Kidney epithelial cell (primary cell): Measurements from ENCODE around the gene IKZF3. TPM values are rescaled to one million over a fixed set of nuclear protein-coding genes. Genes with fewer than 3 reads are reported as not detected.

Experiments used
- DNase-seq: peaks from one replicate; pipeline ENCODE4 v3.0.0-alpha.2; 2010; ENCODE audit warnings: low read depth
- H3K27me3 ChIP-seq: 2 replicates; pipeline ENCODE4 v1.6.0; 2011; ENCODE audit warnings: low read length; ENCODE audit not compliant: control insufficient read depth, insufficient read depth
- H3K36me3 ChIP-seq: 2 replicates; pipeline ENCODE4 v1.5.1; 2011; ENCODE audit warnings: low read length; ENCODE audit not compliant: control insufficient read depth, insufficient read depth
- H3K4me3 ChIP-seq: 2 replicates; pipeline ENCODE4 v1.5.1; 2011; ENCODE audit warnings: low read depth, mild to moderate bottlenecking, control low read depth, low read length
- total RNA-seq: library from RNA; depleted of rRNA; stranded (reverse); fragments of >200 nt; gene quantifications from 2 replicates; pipeline ENCODE4 v1.2.3, GENCODE V29; 2015
- TF ChIP-seq, protein P1 (sequence below): IDR thresholded peaks from 2 replicates; pipeline ENCODE4 v1.5.1; 2011; ENCODE audit warnings: mild to moderate bottlenecking, moderate library complexity, low read length, control low read depth, inconsistent platforms; ENCODE audit not compliant: insufficient read depth, poor library complexity, severe bottlenecking

The IKZF3 gene
- total RNA-seq, 1 donor from 2014 or later: 0.17 TPM

DNA sequence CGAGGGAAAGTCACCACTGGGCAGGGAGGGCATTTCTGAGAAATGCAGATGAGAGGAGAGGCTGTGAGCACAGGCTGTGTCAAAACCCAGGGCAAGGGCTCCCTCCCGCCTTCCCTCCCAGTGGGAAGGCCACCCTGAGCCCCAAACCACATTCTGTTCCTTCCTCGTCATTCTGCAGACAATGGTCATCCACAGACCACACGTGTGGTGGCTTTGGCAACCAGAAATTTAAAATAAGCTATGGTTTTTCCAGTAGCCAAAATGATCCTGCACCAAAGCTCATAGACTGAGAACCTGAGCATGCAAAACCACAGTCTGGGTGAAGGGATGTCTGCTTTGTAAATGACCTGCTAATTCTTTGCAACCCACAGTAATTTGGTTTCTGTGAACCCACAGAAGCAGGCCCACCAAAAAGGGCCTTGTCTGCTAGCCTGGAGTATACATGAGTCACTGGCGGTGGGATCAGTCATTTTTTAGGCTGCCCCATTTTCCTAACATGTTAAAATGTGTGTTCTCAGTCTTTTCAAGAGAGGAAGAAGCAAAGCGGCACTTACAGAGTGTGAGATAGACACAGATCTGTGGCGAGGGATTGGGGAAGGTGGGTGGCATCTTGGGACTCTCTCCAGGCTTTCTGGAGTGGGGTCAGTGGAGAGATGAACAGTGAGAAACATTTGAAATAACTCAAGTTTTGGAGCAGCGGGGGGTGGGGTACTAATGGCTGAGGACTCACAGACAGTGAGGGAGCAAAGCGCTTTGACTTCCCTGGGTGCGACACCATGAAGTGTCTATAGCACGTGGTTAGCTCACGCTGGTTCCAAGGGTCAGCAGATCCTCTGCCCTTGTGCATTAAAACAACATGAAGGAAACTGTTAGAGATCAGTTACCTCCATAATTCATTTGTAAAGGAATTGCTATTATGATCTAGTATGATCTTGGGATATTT, 105.9 kb downstream of the IKZF3 start:
- DNase-seq: no peak
- TF ChIP-seq, protein P1, sequence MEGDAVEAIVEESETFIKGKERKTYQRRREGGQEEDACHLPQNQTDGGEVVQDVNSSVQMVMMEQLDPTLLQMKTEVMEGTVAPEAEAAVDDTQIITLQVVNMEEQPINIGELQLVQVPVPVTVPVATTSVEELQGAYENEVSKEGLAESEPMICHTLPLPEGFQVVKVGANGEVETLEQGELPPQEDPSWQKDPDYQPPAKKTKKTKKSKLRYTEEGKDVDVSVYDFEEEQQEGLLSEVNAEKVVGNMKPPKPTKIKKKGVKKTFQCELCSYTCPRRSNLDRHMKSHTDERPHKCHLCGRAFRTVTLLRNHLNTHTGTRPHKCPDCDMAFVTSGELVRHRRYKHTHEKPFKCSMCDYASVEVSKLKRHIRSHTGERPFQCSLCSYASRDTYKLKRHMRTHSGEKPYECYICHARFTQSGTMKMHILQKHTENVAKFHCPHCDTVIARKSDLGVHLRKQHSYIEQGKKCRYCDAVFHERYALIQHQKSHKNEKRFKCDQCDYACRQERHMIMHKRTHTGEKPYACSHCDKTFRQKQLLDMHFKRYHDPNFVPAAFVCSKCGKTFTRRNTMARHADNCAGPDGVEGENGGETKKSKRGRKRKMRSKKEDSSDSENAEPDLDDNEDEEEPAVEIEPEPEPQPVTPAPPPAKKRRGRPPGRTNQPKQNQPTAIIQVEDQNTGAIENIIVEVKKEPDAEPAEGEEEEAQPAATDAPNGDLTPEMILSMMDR: no peak
- H3K4me3 ChIP-seq: no peak overlapping the region
- H3K27me3 ChIP-seq: no peaks in the 10 kb centered on the region
- H3K36me3 ChIP-seq: no peaks in the 10 kb centered on the region

DNA sequence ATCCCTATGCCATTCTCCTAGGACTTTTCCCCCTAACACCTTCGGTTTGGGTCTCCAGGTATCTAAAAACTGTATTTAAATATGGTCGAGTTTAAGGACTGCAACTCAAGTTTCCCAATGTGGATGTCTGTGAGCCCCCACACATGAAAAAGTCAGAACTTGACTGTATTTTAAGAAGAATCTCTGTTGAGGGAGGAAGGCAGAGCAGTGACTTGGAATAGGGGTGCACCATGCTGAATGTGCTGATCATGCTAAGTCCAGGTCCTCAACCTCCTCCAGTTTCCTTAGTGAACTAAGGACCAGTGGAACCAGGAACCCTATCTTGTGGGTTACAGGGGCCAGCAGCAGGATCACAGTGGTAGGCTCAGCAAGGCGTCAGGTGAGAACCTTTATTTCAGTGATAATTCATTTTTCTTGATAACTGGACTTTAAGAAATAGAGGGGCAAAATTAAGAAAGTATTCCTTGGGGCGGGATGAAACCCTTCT, 106.9 kb downstream of the IKZF3 start:
- Histone ChIP-seq H3K36me3 (no peaks in the 10 kb centered on the region), H3K27me3 (no peaks in the 10 kb centered on the region), H3K4me3 (no peak overlapping the region)
- TF ChIP-seq, protein P1: no peak
- no peak for DNase-seq

DNA sequence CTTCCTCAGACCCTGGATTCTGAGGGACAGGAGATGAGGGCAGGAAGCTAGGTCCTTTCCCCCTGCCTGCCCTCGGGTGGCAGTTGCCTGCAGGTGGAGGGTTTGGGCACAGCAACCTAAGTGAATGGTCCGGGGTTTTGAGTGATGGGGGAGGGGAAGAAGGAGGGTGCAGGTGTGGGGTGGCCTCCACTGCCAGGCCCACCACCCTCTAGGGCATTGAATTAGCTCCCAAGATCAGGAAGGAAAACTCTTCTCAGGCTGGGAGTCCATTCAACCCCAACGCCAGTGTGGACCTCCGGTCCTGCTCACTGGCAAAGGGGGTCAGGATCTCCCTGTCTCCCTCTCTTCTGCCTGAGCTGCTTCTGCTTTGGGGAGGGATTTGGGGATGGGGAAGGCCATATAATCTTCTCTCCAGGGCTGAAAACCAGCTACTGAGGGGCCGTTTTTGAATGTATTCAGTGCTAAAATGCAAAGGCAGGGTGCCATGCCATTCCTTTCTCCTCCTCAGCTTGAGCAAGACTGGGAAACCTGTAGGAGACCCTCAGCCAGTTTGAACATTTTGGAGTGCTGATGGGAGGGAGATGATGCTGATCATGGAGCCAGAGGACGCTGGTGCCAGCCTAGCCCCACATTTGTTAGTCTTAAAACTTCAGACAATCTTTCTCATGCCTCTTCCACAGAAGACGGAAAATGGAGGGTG, 107.6 kb downstream of the IKZF3 start:
- no peak overlapping the region for H3K4me3 ChIP-seq
- no peaks in the 10 kb centered on the region for H3K36me3 ChIP-seq
- TF ChIP-seq, protein P1: no peak
- no peak for DNase-seq
- H3K27me3 ChIP-seq: no peaks in the 10 kb centered on the region

DNA sequence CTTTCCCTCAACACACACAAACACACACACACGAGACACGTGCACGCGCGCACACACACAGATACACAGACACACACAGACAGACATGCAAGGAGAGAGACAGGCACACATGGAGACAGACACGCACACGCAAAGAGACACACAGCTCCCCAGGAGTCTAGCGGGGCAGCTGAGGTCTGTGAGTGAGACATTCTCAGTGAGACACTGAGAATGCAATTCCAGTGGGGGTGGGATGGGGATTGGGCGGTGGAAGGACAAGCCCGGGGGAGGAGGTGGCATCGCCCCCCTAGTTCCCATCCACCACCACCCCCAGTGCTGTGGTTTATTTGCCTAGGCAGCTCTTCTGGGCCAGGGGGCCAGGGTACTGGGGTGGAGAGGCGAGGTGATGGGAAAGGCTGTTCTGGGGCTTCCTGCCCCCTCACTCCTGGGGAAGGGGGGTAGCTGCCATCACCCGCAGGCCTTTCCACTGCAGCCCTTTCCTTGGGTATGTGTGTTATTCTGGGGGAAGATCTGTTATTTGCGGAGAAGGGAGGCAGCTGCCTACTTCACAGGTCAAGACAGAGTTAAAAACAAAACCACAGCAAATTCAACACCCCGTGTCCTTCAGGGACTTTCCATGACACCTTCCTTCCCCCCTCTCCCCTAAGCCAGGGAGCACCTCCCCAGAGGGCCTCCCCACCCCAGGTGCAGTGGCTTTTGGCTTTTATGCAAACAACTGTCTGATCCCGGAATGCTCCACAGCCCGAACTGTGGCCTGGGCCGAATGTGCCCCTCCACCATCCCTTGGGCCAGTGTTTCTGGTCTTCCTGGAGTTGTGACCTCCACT, 108.3 kb downstream of the IKZF3 start:
- no peaks in the 10 kb centered on the region for H3K36me3 ChIP-seq
- no peaks in the 10 kb centered on the region for H3K27me3 ChIP-seq
- no peak for DNase-seq
- TF ChIP-seq, protein P1: no peak
- no peak overlapping the region for H3K4me3 ChIP-seq

DNA sequence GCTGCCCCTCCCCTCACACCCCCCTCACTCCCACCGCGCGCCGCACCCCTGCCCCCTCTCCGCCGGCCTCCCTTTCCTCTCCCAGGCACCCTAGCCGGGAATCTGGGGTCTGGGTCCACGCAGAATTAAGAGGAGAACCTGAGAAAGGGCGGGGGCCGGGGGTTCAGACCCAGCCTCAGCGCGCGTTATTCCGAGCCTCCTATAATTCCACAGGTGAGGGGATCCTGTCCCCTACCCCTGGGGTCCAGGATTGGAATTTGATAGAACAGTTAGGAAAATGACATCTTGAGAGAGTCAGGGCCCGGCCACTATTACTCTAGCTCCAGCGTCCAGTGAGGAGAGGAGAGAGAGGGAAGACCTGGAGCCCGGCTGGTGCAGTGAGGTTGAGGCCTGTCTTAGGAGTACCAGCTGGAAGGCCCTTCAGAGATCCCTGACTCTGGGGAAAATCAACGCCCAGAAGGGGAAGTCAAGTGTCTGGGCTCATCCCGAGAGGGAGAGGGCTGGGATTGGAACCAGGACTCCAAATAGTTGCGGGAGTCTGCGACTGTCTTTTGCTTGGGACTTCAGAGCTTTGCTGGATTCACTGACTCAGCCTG, 109.1 kb downstream of the IKZF3 start:
- H3K4me3 ChIP-seq: peak overlapping the region; percentile 61
- DNase-seq: no peak
- no peaks in the 10 kb centered on the region for H3K27me3 ChIP-seq
- H3K36me3 ChIP-seq: no peaks in the 10 kb centered on the region
- TF ChIP-seq, protein P1: no peak
